ENCODE results near the gene SAP30.

Gene SAP30

GRCh38 chr4:173426064-173426463 is 55.3 kb downstream of the SAP30 start:
- DNase-seq (ENCODE audit: extremely low read depth, low read depth): no peak
- no peak for TF ChIP-seq CTCF (IDR thresholded peaks at IDR 0.05; ENCODE audit: low read depth, low read length)
